Heart left ventricle (tissue), 16 donors: ENCODE measurements around the gene CACNA1D. TPM values are rescaled to one million over a fixed set of nuclear protein-coding genes. Genes with fewer than 3 reads are reported as not detected.

ENCODE experiments used
- ATAC-seq, 4 donors: fragments of 200-7000 bp; cut with Tn5 transposase; one replicate each; pipeline ENCODE4 v1.9.1; 2020 to 2022; ENCODE audit warnings: moderate library complexity in 4 of 4, mild to moderate bottlenecking in 3 of 4, moderate number of reproducible peaks in 1 of 4
- DNase-seq, 5 donors: peaks; one replicate each; pipeline ENCODE4 v3.0.0-alpha.2; 2020
- H3K27ac ChIP-seq, 12 donors: fragments of 200-600 bp; sonication (generic) in 4 of 12; one replicate each; pipeline versions ENCODE4 v1.5.0 to v1.8.0; 2016 to 2022; ENCODE audit warnings: mild to moderate bottlenecking in 2 of 12
- H3K27me3 ChIP-seq, 9 donors: fragments of 200-600 bp; sonication (generic) in 2 of 9; one replicate each; pipeline versions ENCODE4 v1.5.1 to v1.8.0; 2016 to 2022; ENCODE audit warnings: mild to moderate bottlenecking in 3 of 9
- H3K36me3 ChIP-seq, 9 donors: fragments of 200-600 bp; sonication (generic) in 2 of 9; one replicate each; pipeline versions ENCODE4 v1.5.0 to v1.8.0; 2018 to 2022; ENCODE audit warnings: mild to moderate bottlenecking in 2 of 9
- H3K4me1 ChIP-seq, 12 donors: fragments of 200-600 bp; sonication (generic) in 4 of 12; one replicate each; pipeline versions ENCODE4 v1.5.0 to v1.8.0; 2016 to 2022; ENCODE audit warnings: mild to moderate bottlenecking in 3 of 12
- H3K4me3 ChIP-seq, 12 donors: fragments of 200-600 bp; sonication (generic) in 4 of 12; one replicate each; pipeline versions ENCODE4 v1.5.0 to v1.8.0; 2017 to 2022; ENCODE audit warnings: mild to moderate bottlenecking in 9 of 12, moderate library complexity in 4 of 12
- H3K9me3 ChIP-seq, 12 donors: fragments of 200-600 bp; sonication (generic) in 4 of 12; one replicate each; pipeline versions ENCODE4 v1.5.0 to v1.8.0; 2016 to 2022; ENCODE audit warnings: mild to moderate bottlenecking in 1 of 12
- POLR2A ChIP-seq, 2 donors: fragments of 450-650 bp; IDR thresholded peaks; one replicate each; pipeline ENCODE4 v1.6.1; 2017; ENCODE audit warnings: antibody characterized with exemption in 2 of 2, mild to moderate bottlenecking in 2 of 2, moderate library complexity in 2 of 2
- WGBS, 4 donors: extraction: QIAGEN DNeasy Blood & Tissue Kit in 2 of 4; methylation state at CpG; one replicate each; pipeline versions ENCODE4 v1.1.5 to v1.1.7; 2013 to 2018; 5-methylcytosine and 5-hydroxymethylcytosine counted together
- intact Hi-C, 10 donors: fragments of 100-400 bp; cut with DNase I; formaldehyde crosslinking; loops; one replicate each; pipeline versions ENCODE4 v1.11.1 to v1.14.2; 2022
- polyA plus RNA-seq, 2 donors: library from polyadenylated mRNA; stranded (reverse); fragments of 200-250 nt; gene quantifications; one replicate each; pipeline ENCODE4 v1.2.3, GENCODE V29; 2013
- total RNA-seq, 9 donors: library from RNA; depleted of rRNA in 2 of 9; stranded (reverse); fragments of >200 nt in 2 of 9; fragmentation: NEBNext Ultra II Directional in 3 of 9; extraction: Animal tissue kit (Norgen Biotek cat#: 25700) in 3 of 9; gene quantifications; one replicate each; pipeline versions ENCODE4 v1.1.0 to v1.2.4, GENCODE V29; 2016 to 2023
- TF ChIP-seq, protein P1 (sequence below), 12 donors: fragments of 200-600 bp; sonication (generic) in 4 of 12; IDR thresholded peaks; one replicate each; pipeline versions ENCODE4 v1.5.0 to v1.8.0; 2018 to 2022; ENCODE audit warnings: antibody characterized with exemption in 12 of 12, mild to moderate bottlenecking in 5 of 12
- donor health status: ischemic (EF 13 %, LVEDD 7.1; RV severe dilation, severe dysfunction).
- donor health status: healthy with polysubstance abuse.
- donor health status: DM: no; HTN: yes; CAD: no.
- donor health status: DM: no; HTN: no; CAD: no.
- donor health status: ischemic (EF 25% LVEDD 6.9; RV normal size, moderate dysfunction).
- donor health status: ischemic (EF 25% LVEDD 5.7; RV mildly dilated, moderate dysfunction).
- donor health status: healthy.
- donor health status: DM: yes; HTN: yes; CAD: no.
- donor health status: ischemic (EF 35%, LVEDD 5.7; RV mildly dilated, moderate dysfunction).
- donor health status: nonischemic (EF 11% LVEDD 7.7; RV severe dilation, severe dysfunction).
- donor health status: DM: yes; HTN: yes; CAD: no.
- donor health status: PGD.
- donor health status: ischemic (EF 29% LVEDD 5.4; RV normal size, mild dysfunction).
- donor health status: nonischemic (EF 23%, LVEDD 6.1; RV moderate dilation, normal function).

The CACNA1D gene
- total and polyA plus RNA-seq, 11 donors = 0.06 to 2.4 (median 0.40) TPM; not detected in 1

DNA sequence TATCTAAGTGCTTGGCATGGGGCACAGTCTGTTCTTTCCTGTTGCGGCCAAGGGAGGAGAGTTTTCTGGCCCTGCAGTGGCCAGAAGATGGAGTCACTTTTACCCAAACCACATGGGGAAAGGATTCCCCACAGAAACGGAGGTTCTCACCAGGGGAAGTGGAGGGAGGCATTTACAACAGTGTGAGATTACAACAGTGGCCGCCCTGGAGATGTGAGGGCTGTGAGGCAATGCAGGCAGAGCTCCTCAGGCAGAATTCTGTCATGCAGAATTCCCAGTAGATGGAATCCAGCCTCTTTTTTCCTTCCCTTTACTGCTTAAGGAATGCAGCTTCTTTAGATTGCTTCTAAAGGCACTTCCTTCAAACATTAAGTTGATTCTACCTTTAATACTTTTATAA lies 83.1 kb downstream of the CACNA1D start:
- Histone ChIP-seq H3K27ac (no peak overlapping the region), H3K4me3 (no peak overlapping the region), H3K9me3 (no peaks in the 10 kb centered on the region), H3K4me1 (no peaks in the 10 kb centered on the region), H3K27me3 (peaks cover 0 to 10% (median 0%) of the 10 kb centered on the region in 9 donors), H3K36me3 (no peaks in the 10 kb centered on the region)
- ATAC-seq (no peak), DNase-seq (no peak)
- 30 to 47% (median 36%) methylated on average over 3 of the region's 3 CpGs for WGBS, 4 donors
- intact Hi-C loops = no loop called here
- TF ChIP-seq, protein P1, sequence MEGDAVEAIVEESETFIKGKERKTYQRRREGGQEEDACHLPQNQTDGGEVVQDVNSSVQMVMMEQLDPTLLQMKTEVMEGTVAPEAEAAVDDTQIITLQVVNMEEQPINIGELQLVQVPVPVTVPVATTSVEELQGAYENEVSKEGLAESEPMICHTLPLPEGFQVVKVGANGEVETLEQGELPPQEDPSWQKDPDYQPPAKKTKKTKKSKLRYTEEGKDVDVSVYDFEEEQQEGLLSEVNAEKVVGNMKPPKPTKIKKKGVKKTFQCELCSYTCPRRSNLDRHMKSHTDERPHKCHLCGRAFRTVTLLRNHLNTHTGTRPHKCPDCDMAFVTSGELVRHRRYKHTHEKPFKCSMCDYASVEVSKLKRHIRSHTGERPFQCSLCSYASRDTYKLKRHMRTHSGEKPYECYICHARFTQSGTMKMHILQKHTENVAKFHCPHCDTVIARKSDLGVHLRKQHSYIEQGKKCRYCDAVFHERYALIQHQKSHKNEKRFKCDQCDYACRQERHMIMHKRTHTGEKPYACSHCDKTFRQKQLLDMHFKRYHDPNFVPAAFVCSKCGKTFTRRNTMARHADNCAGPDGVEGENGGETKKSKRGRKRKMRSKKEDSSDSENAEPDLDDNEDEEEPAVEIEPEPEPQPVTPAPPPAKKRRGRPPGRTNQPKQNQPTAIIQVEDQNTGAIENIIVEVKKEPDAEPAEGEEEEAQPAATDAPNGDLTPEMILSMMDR (IDR thresholded peaks at IDR 0.05) = no peak
- no peak for TF ChIP-seq POLR2A (IDR thresholded peaks at IDR 0.05)

DNA sequence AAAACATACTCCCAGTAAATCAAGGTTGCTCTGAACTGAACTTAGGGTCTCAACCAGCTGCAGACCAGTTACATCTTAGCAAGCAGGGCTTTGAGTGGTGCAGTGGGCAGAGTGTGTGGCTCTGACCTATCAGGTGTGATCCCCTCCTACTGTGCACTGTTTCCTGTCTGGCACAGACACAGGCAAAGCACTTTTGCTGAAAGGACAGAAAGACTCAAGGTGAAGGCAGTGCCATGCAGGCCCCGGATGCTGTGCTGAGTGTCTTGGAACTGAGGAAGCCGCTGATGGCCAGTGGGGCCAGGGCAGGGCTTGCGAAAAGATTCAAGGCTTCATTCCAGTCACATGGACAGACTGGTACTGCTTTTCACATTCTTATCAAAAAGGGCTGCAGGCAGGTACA lies 85.2 kb downstream of the CACNA1D start:
- 77 to 89% (median 81%) methylated on average over 3 of the region's 3 CpGs for WGBS, 4 donors
- Histone ChIP-seq H3K4me1 (no peaks in the 10 kb centered on the region), H3K4me3 (no peak overlapping the region), H3K27me3 (peaks cover 0 to 10% (median 0%) of the 10 kb centered on the region in 9 donors), H3K9me3 (no peaks in the 10 kb centered on the region), H3K27ac (no peak overlapping the region), H3K36me3 (no peaks in the 10 kb centered on the region)
- intact Hi-C loops = no loop called here
- no peak for TF ChIP-seq POLR2A (IDR thresholded peaks at IDR 0.05)
- TF ChIP-seq, protein P1 (IDR thresholded peaks at IDR 0.05) = no peak
- ATAC-seq (no peak), DNase-seq (no peak)

DNA sequence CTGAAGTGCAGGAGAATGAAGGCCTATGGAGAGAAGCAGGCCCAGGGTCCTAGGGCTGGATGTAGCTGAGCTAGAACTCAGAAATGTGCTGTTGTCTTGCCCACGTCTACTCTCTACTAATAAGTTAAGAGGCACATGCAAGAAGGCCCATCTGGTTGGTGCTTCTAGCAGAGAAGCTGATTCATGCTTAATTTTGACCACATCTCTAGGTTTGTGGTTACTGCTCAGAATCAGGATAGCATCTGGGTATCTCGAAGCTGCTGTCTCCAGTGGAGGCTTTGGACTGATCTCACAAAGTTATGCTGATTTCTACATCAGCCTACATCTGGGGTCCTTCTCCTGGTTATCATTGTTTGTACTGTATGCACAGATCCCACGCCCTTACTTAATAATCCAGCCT lies 87.3 kb downstream of the CACNA1D start:
- Histone ChIP-seq H3K36me3 (no peaks in the 10 kb centered on the region), H3K27me3 (peaks cover 0 to 6% (median 0%) of the 10 kb centered on the region in 9 donors), H3K4me1 (no peaks in the 10 kb centered on the region), H3K9me3 (no peaks in the 10 kb centered on the region), H3K4me3 (no peak overlapping the region), H3K27ac (no peak overlapping the region)
- intact Hi-C loops = no loop called here
- WGBS, 4 donors = 66 to 76% (median 76%) methylated on average over 3 of the region's 3 CpGs
- ATAC-seq (no peak), DNase-seq (no peak)
- TF ChIP-seq, protein P1 (IDR thresholded peaks at IDR 0.05) = no peak
- TF ChIP-seq POLR2A (IDR thresholded peaks at IDR 0.05) = no peak

GRCh38 chr3:53583161-53583690 lies 88.8 kb downstream of the CACNA1D start:
- 75 to 86% (median 78%) methylated on average over 1 to 2 of the region's 2 CpGs for WGBS, 4 donors
- intact Hi-C loops = no loop called here
- DNase-seq (no peak), ATAC-seq (no peak)
- no peaks in the 10 kb centered on the region for H3K4me1 ChIP-seq
- H3K4me3 ChIP-seq = no peak overlapping the region
- no peaks in the 10 kb centered on the region for H3K36me3 ChIP-seq
- no peaks in the 10 kb centered on the region for H3K9me3 ChIP-seq
- no peaks in the 10 kb centered on the region for H3K27me3 ChIP-seq
- TF ChIP-seq POLR2A (IDR thresholded peaks at IDR 0.05) = no peak
- TF ChIP-seq, protein P1 (IDR thresholded peaks at IDR 0.05) = no peak
- H3K27ac ChIP-seq = no peak overlapping the region
